HEK293T (cell line): ENCODE results near the gene SLC26A2.

ENCODE experiments used
- CTCF ChIA-PET: fragments of 350-600 bp; formaldehyde crosslinking; extraction: SDS; loops from one replicate; lab custom pipeline; 2021; ENCODE audit warnings: antibody characterized with exemption, inconsistent platforms; lab: Yijun Ruan, JAX
- POLR2A ChIA-PET: fragments of 350-600 bp; formaldehyde crosslinking; extraction: SDS; loops from one replicate; lab custom pipeline; 2020; ENCODE audit warnings: antibody characterized with exemption, inconsistent platforms; lab: Yijun Ruan, JAX
- DNase-seq: peaks from one replicate; pipeline ENCODE4 v3.0.0; 2012; ENCODE audit warnings: mixed read lengths; ENCODE audit errors: extremely low spot score
- ARNT ChIP-seq: fragments of 450-650 bp; IDR thresholded peaks from 2 replicates; pipeline ENCODE4 v1.6.1; 2017; ENCODE audit warnings: mild to moderate bottlenecking
- BHLHE40 ChIP-seq: fragments of 450-650 bp; IDR thresholded peaks from 2 replicates; pipeline ENCODE4 v1.6.1; 2016; ENCODE audit warnings: mild to moderate bottlenecking, moderate library complexity, borderline replicate concordance
- CTBP1 ChIP-seq: fragments of 450-650 bp; IDR thresholded peaks from 2 replicates; pipeline ENCODE4 v1.6.1; 2016; ENCODE audit warnings: borderline replicate concordance
- ELF4 ChIP-seq: fragments of 450-650 bp; IDR thresholded peaks from 2 replicates; pipeline ENCODE4 v1.6.1; 2017; ENCODE audit warnings: antibody characterized with exemption
- FOXA1 ChIP-seq: fragments of 450-650 bp; IDR thresholded peaks from 2 replicates; pipeline ENCODE4 v1.6.1; 2016; ENCODE audit warnings: mild to moderate bottlenecking
- FOXK2 ChIP-seq: fragments of 450-650 bp; IDR thresholded peaks from 2 replicates; pipeline ENCODE4 v1.6.1; 2016; ENCODE audit warnings: mild to moderate bottlenecking
- FOXM1 ChIP-seq: fragments of 450-650 bp; IDR thresholded peaks from 2 replicates; pipeline ENCODE4 v1.6.1; 2017; ENCODE audit warnings: mild to moderate bottlenecking, borderline replicate concordance
- HDGF ChIP-seq: fragments of 450-650 bp; IDR thresholded peaks from 2 replicates; pipeline ENCODE4 v1.6.1; 2017; ENCODE audit warnings: antibody characterized with exemption, borderline replicate concordance
- L3MBTL2 ChIP-seq: fragments of 450-650 bp; conservative IDR thresholded peaks from 2 replicates; pipeline ENCODE4 v1.6.1; 2016; ENCODE audit warnings: mild to moderate bottlenecking
- LEF1 ChIP-seq: fragments of 450-650 bp; IDR thresholded peaks from 2 replicates; pipeline ENCODE4 v1.6.1; 2017; ENCODE audit warnings: mild to moderate bottlenecking, borderline replicate concordance
- NFRKB ChIP-seq: fragments of 450-650 bp; IDR thresholded peaks from 2 replicates; pipeline ENCODE4 v1.6.1; 2016; ENCODE audit warnings: mild to moderate bottlenecking, moderate library complexity
- SP1 ChIP-seq: fragments of 450-650 bp; IDR thresholded peaks from 2 replicates; pipeline ENCODE4 v1.6.1; 2017
- SUZ12 ChIP-seq: fragments of 450-650 bp; IDR thresholded peaks from 2 replicates; pipeline ENCODE4 v1.6.1; 2016; ENCODE audit warnings: mild to moderate bottlenecking
- TARDBP ChIP-seq: fragments of 450-650 bp; IDR thresholded peaks from 2 replicates; pipeline ENCODE4 v1.6.1; 2016
- ZNF384 ChIP-seq: fragments of 450-650 bp; IDR thresholded peaks from 2 replicates; pipeline ENCODE4 v1.6.1; 2016
- TF ChIP-seq, protein P1 (sequence below): fragments of 450-650 bp; IDR thresholded peaks from 2 replicates; pipeline ENCODE4 v1.6.1; 2016

SLC26A2 gene

DNA sequence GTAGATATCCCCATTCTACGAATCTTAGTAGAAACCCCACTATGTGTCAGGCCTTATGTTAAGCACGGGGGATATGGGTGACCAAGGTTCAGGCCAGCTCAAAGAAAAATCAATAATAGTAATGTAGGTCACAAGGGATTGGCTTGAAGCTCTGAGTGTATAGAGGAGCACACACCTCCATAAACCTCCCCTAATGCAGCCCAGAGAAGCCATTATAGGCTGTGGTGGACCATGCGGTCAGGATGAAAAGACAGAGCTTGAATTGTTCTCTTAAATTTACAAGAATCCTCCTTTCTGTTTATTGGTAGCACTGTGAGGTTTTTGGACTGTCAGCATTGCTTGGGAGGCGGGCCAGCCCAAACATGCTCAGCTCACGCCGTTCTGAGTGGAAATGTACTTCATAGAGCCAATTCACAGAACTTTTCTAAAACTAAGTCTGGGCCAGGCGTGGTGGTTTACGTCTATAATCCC lies 25.1 kb upstream of the SLC26A2 start:
- DNase-seq = no peak
- POLR2A ChIA-PET = interaction anchor here (1.2 to 1.6 kb wide), 2 partner anchors 23 to 25 kb away, joined by 6 read pairs; partner anchors contain the start of gene SLC26A2
- CTCF ChIA-PET = interaction anchor here (0.6 to 1.9 kb wide), 3 partner anchors 23 to 1804 kb away, joined by 3 to 7 read pairs (median 4); no protein-coding TSS in a partner anchor
- TF ChIP-seq ZNF384 = no peak
- TF ChIP-seq ARNT = no peak
- no peak for TF ChIP-seq FOXM1
- TF ChIP-seq HDGF = no peak
- TF ChIP-seq LEF1 = no peak
- TF ChIP-seq SUZ12 = no peak
- TF ChIP-seq TARDBP = no peak
- no peak for TF ChIP-seq BHLHE40
- no peak for TF ChIP-seq CTBP1
- TF ChIP-seq FOXA1 = no peak
- TF ChIP-seq FOXK2 = no peak
- TF ChIP-seq ELF4 = no peak
- no peak for TF ChIP-seq SP1
- no peak for TF ChIP-seq NFRKB
- no peak for TF ChIP-seq L3MBTL2
- TF ChIP-seq, protein P1, sequence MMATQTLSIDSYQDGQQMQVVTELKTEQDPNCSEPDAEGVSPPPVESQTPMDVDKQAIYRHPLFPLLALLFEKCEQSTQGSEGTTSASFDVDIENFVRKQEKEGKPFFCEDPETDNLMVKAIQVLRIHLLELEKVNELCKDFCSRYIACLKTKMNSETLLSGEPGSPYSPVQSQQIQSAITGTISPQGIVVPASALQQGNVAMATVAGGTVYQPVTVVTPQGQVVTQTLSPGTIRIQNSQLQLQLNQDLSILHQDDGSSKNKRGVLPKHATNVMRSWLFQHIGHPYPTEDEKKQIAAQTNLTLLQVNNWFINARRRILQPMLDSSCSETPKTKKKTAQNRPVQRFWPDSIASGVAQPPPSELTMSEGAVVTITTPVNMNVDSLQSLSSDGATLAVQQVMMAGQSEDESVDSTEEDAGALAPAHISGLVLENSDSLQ = no peak

DNA sequence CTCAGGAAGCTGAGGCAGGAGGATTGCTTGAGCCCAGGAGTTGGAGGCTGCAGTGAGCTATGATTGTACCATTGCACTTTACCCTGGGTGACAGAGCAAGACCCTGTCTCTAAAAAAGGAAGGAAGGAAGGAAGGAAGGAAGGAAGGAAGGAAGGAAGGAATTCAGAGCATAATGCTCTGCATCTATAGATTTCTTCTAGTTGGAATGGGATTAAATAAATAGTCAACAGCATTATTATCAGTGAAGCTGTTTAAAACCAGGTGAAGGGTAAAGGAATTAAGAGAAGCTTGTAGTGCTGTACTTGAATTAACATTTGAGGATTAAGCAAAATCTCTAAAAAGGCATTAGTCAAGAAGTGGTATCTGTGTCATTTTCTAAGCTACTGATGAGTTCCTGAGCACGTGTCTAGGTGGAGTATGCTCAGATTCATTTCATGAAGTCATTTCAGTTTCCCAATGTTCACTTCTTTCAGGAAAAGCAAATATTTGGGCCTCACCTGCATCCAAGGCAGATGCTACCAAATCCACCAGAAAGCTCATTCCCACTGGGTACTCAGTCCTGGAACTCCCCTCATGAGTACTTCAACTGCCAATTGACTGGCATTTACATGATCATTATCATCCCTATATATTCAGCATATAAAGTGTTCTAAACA lies 24.4 kb upstream of the SLC26A2 start:
- CTCF ChIA-PET = interaction anchor here (1.1 kb wide), 1 partner anchor 22 kb away, joined by 4 read pairs; no protein-coding TSS in a partner anchor
- TF ChIP-seq SUZ12 (no peak), LEF1 (no peak), TARDBP (no peak), FOXA1 (no peak)
- POLR2A ChIA-PET = interaction anchor here (1.2 to 1.6 kb wide), 2 partner anchors 23 to 24 kb away, joined by 6 read pairs; partner anchors contain the start of gene SLC26A2
- no peak for DNase-seq

DNA sequence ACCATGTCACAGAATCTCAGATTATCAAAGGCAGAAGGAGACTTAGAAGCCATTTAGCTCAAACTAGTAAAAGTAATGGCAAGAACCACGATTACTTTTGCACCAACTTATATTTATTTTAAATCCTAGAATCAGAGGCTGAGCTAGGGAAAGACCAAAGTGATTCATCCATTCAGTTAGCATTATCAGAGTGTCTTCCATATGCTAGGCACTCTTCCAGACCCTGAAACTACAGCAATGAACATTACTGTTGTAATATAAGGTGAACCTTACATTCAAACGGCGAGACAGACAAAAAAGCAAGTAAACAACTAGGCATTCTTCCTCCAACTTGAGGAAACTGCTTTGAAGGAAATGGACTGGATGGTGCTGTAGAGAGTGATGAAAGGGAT lies 23.9 kb upstream of the SLC26A2 start:
- ChIA-PET CTCF (interaction anchor here (1.1 kb wide), 1 partner anchor 22 kb away, joined by 4 read pairs; no protein-coding TSS in a partner anchor), POLR2A (interaction anchor here (1.6 kb wide), 1 partner anchor 22 kb away, joined by 6 read pairs; no protein-coding TSS in a partner anchor)
- TF ChIP-seq ELF4 (no peak), NFRKB (no peak), SUZ12 (no peak), LEF1 (no peak), FOXA1 (no peak)
- no peak for DNase-seq

DNA sequence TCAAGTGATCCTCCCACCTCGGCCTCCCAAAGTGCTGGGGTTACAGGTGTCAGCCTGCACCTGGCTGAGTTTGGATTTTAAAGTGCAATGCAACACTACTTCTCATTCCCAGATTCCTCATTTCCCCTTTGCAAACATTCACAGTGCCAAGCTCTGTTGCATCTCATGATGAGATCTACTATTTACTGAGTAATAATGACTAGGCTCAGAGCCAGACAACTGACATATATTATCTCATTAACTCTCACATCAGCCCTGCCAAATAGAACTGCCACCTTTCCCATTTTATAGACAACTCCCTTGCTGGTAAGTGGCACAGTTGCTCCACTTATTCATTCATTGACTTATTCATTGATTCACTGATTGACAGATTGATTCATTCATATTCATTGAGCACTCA lies 22.9 kb upstream of the SLC26A2 start:
- ChIA-PET POLR2A (no interaction called here), CTCF (interaction anchor here (1.1 kb wide), 1 partner anchor 21 kb away, joined by 4 read pairs; no protein-coding TSS in a partner anchor)
- TF ChIP-seq TARDBP (no peak), LEF1 (no peak), HDGF (no peak), ELF4 (no peak), FOXA1 (no peak), BHLHE40 (no peak), CTBP1 (no peak), FOXK2 (no peak), L3MBTL2 (no peak)
- DNase-seq = no peak

DNA sequence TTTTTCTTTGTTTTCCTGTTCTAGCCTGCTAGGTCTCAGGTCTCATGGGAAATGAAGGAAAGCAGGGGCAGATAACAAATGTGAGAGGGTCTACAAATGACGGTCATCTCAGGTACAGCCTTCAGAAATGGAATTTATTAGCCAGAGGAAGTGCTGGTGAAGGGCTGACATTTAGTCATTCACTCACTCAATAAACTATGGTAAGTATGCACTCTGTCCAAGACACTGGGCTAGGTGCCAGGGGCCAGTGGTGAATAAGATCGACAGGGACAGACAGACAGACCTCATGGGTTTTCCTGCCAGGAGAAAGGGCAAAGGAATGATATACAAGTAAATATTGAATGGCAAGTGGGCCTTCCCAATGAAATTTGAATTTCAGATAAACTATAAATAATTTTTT lies 22.3 kb upstream of the SLC26A2 start:
- no peak for TF ChIP-seq ELF4
- TF ChIP-seq SP1 = no peak
- ChIA-PET CTCF (no interaction called here), POLR2A (no interaction called here)
- no peak for DNase-seq

DNA sequence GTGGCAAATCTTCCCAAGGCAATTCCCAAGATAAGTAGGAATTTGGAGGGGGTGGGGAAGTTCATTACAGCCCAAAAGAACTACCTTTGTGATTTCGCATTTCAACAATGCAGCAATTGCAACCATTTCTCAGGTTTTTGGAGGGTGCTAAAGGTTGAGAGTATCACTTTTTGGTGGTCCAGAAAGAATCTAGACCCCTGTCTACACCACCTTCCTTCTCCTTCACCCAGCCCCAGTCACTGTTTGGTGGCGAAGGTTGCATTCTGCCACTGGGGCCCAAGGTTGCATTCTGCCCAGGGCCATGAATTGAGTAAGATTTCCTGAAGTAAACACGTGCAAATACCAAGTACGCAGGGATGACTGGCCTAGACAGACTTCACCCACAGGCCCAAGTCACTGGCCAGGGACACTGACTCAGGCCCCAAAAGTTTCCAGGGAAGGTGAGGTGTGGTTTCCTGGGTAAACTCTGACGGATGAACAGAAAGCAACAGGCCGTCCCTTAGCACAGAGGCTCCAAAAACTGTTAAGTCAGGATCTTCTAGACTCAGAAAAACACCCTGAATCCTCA lies 21.7 kb upstream of the SLC26A2 start:
- ChIA-PET POLR2A (no interaction called here), CTCF (interaction anchor here (0.8 kb wide), 2 partner anchors 13 to 21 kb away, joined by 4 to 5 read pairs; no protein-coding TSS in a partner anchor)

More for the DNA sequence above, 21.7 kb upstream of the SLC26A2 start:
- TF ChIP-seq SUZ12 = no peak
- no peak for TF ChIP-seq ELF4
- TF ChIP-seq FOXM1 = no peak
- no peak for TF ChIP-seq TARDBP
- TF ChIP-seq FOXK2 = no peak
- no peak for TF ChIP-seq HDGF
- TF ChIP-seq ARNT = no peak
- no peak for TF ChIP-seq SP1
- TF ChIP-seq, protein P1 = no peak
- no peak for TF ChIP-seq FOXA1
- TF ChIP-seq L3MBTL2 = no peak
- TF ChIP-seq CTBP1 = no peak
- TF ChIP-seq ZNF384 = no peak
- TF ChIP-seq LEF1 = no peak
- no peak for TF ChIP-seq BHLHE40
- no peak for TF ChIP-seq NFRKB
- DNase-seq = no peak
